PC-9 (cell line): ENCODE results near the gene CCDC91.

Experiments
- CTCF ChIP-seq: fragments of 200-600 bp; sonication (generic); conservative IDR thresholded peaks from 2 replicates; pipeline ENCODE4 v1.6.1; 2017; ENCODE audit warnings: mixed run types, antibody characterized with exemption, mild to moderate bottlenecking, moderate library complexity
- EZH2 ChIP-seq: fragments of 200-600 bp; sonication (generic); IDR thresholded peaks from 2 replicates; pipeline ENCODE4 v1.8.0; 2017; ENCODE audit warnings: antibody characterized with exemption, low read depth

- TF ChIP-seq CTCF (no peak), EZH2 (no peak)
Measured at GRCh38 chr12:28227251-28227650, 37.0 kb downstream of the CCDC91 start.
